Keratinocyte (primary cell): ENCODE data around the gene ARVCF. TPM values are rescaled to one million over a fixed set of nuclear protein-coding genes. Genes with fewer than 3 reads are reported as not detected.

Experiments used
- DNase-seq: peaks from one replicate; pipeline ENCODE4 v3.0.0-alpha.2; 2011; ENCODE audit warnings: low read depth, missing footprints, low spot score
- FAIRE-seq: peaks from 2 replicates; lab custom pipeline; 2011; peaks lifted over from hg19 to GRCh38; lab: Jason Lieb, UNC
- H2AFZ ChIP-seq: 2 replicates; pipeline ENCODE4 v1.6.0; 2012; ENCODE audit warnings: low read length, control low read depth, inconsistent platforms; ENCODE audit not compliant: control insufficient read depth
- H3K27ac ChIP-seq: 2 replicates; pipeline ENCODE4 v1.5.1; 2011; ENCODE audit warnings: low read length; ENCODE audit not compliant: control insufficient read depth, insufficient read depth
- H3K27me3 ChIP-seq: 3 replicates; pipeline ENCODE4 v1.6.0; 2011; ENCODE audit warnings: low read length; ENCODE audit not compliant: control insufficient read depth, insufficient read depth; ENCODE audit errors: extremely low read depth
- H3K36me3 ChIP-seq, 2 experiments: 2 replicates in 1 of 2; 3 replicates in 1 of 2; pipeline ENCODE4 v1.5.1; 2011; ENCODE audit warnings: low read length in 2 of 2, mild to moderate bottlenecking in 1 of 2; ENCODE audit not compliant: control insufficient read depth in 2 of 2, insufficient read depth in 2 of 2; ENCODE audit errors: extremely low read depth in 1 of 2
- H3K4me1 ChIP-seq: 3 replicates; pipeline ENCODE4 v1.5.1; 2011; ENCODE audit warnings: low read length; ENCODE audit not compliant: control insufficient read depth, insufficient read depth; ENCODE audit errors: extremely low read depth
- H3K4me2 ChIP-seq: 3 replicates; pipeline ENCODE4 v1.6.0; 2011; ENCODE audit warnings: low read depth, low read length; ENCODE audit not compliant: control insufficient read depth, insufficient read depth; ENCODE audit errors: extremely low read depth
- H3K4me3 ChIP-seq, 3 experiments: fragments of 200-600 bp in 1 of 3; sonication (generic) in 1 of 3; 2 replicates in 2 of 3; 3 replicates in 1 of 3; pipeline ENCODE4 v1.5.1; 2011 to 2016; ENCODE audit warnings: low read length in 3 of 3, mild to moderate bottlenecking in 3 of 3, control low read depth in 2 of 3, inconsistent platforms in 1 of 3, low read depth in 1 of 3, mixed read lengths in 1 of 3, mixed run types in 1 of 3, moderate library complexity in 1 of 3; ENCODE audit not compliant: control insufficient read depth in 2 of 3, insufficient read depth in 2 of 3; ENCODE audit errors: extremely low read depth in 1 of 3
- H3K79me2 ChIP-seq: 2 replicates; pipeline ENCODE4 v1.6.0; 2012; ENCODE audit warnings: low read length; ENCODE audit not compliant: control insufficient read depth, insufficient read depth
- H3K9ac ChIP-seq: 3 replicates; pipeline ENCODE4 v1.6.0; 2011; ENCODE audit warnings: low read length; ENCODE audit not compliant: control insufficient read depth, insufficient read depth; ENCODE audit errors: extremely low read depth
- H3K9me1 ChIP-seq: 3 replicates; pipeline ENCODE4 v1.6.0; 2011; ENCODE audit warnings: low read length; ENCODE audit not compliant: control insufficient read depth, insufficient read depth; ENCODE audit errors: extremely low read depth
- H3K9me3 ChIP-seq: 2 replicates; pipeline ENCODE4 v1.5.1; 2012; ENCODE audit warnings: low read depth, low read length; ENCODE audit not compliant: control insufficient read depth
- H4K20me1 ChIP-seq: 3 replicates; pipeline ENCODE4 v1.6.0; 2011; ENCODE audit warnings: low read length; ENCODE audit not compliant: control insufficient read depth, insufficient read depth; ENCODE audit errors: extremely low read depth
- CTCF ChIP-seq, 3 experiments: IDR thresholded peaks in 1 of 3; conservative IDR thresholded peaks in 1 of 3; optimal IDR thresholded peaks in 1 of 3; 2 replicates in 2 of 3; 3 replicates in 1 of 3; pipeline versions ENCODE3 to v1.5.1; 2011; ENCODE audit warnings: low read length in 3 of 3, mild to moderate bottlenecking in 3 of 3, moderate library complexity in 2 of 3, control low read depth in 1 of 3, inconsistent platforms in 1 of 3; ENCODE audit not compliant: insufficient read depth in 2 of 3; ENCODE audit errors: extremely low read depth in 1 of 3
- EZH2 ChIP-seq: IDR thresholded peaks from one replicate; pipeline ENCODE4 v1.6.1; 2012; ENCODE audit warnings: inconsistent platforms, mild to moderate bottlenecking, low read length, moderate library complexity
- dilution Hi-C: fragments of 300-500 bp; cut with MboI; formaldehyde crosslinking; loops from one replicate; pipeline ENCODE4 v1.7.0; 2020; ENCODE audit warnings: low sequenced_read_pairs; ENCODE audit not compliant: extremely low pct_ligation_motif_present
- polyA plus RNA-seq, 5 experiments: library from polyadenylated mRNA; depleted of rRNA in 3 of 5; stranded (reverse) in 3 of 5; stranded (forward) in 1 of 5; unstranded in 1 of 5; fragments of >200 nt; gene quantifications; 1 replicate in 1 of 5; 2 replicates in 3 of 5; 3 replicates in 1 of 5; pipeline versions ENCODE4 v1.2.1 to v1.2.3, GENCODE V29; 2011 to 2012; ENCODE audit warnings: missing spikeins in 2 of 5, low read depth in 1 of 5, low replicate concordance in 1 of 5
- small RNA-seq, 3 experiments: library from RNA; depleted of rRNA; stranded (forward); fragments of <200 nt; gene quantifications; one replicate each; pipeline ENCODE3, GENCODE V24; 2012; ENCODE audit warnings: low read depth in 3 of 3, low replicate concordance in 1 of 3; ENCODE audit not compliant: insufficient read length in 3 of 3

Gene ARVCF
- polyA plus RNA-seq, 1 donor (not counting 4 experiments of a cell fraction or from before 2014, with no cell fraction given) = 5.7 TPM

- H3K27ac ChIP-seq = no peak overlapping the region
- no peaks in the 10 kb centered on the region for H3K9me3 ChIP-seq
- H3K4me2 ChIP-seq = no peak overlapping the region
- no peaks in the 10 kb centered on the region for H3K4me1 ChIP-seq
- dilution Hi-C loops = no loop called here
- H3K4me3 ChIP-seq = no peak overlapping the region
- H3K9ac ChIP-seq = no peak overlapping the region
- TF ChIP-seq EZH2 (no peak), CTCF (optimal IDR thresholded peaks at IDR 0.05 in 1 of 3, IDR thresholded peaks at IDR 0.05 in 1 of 3, conservative IDR thresholded peaks at IDR 0.05 in 1 of 3; ENCODE audit: extremely low read depth in 1 of 3, insufficient read depth in 2 of 3, low read length in 3 of 3) (no peak)
- H3K79me2 ChIP-seq = no peaks in the 10 kb centered on the region
- H3K27me3 ChIP-seq = no peaks in the 10 kb centered on the region
- H4K20me1 ChIP-seq = no peaks in the 10 kb centered on the region
- no peak overlapping the region for H2AFZ ChIP-seq
- no peak for DNase-seq
- H3K36me3 ChIP-seq = peaks cover 7 to 8% of the 10 kb centered on the region in 2 experiments
- no peaks in the 10 kb centered on the region for H3K9me1 ChIP-seq
- no peak for FAIRE-seq
These were observed 95.0 kb downstream of the ARVCF start for GRCh38 chr22:19921544-19922081.

Small RNA genes lying within 50 kb of the gene (small RNA-seq; reads per million reads assigned to genes)
- 42.2 to 1,893 (median 869) reads per million in 3 experiments for gene MIR185

Other genes with a start within 250 kb of the ARVCF start
- 2.0 to 4.1 TPM (median 2.4 TPM) in 3 replicates for gene GNB1L, start 161.9 kb downstream of the ARVCF start, polyA plus RNA-seq
- 12.9 to 23.4 TPM (median 18.2 TPM) in 3 replicates for gene RTL10, start 161.9 kb downstream of the ARVCF start, polyA plus RNA-seq
- 130 to 225 TPM (median 139 TPM) in 3 replicates for gene COMT, start 75.1 kb downstream of the ARVCF start, polyA plus RNA-seq
- gene TXNRD2, start 75.0 kb downstream of the ARVCF start, polyA plus RNA-seq = 12.9 to 18.6 TPM (median 16.0 TPM) in 3 replicates
- gene TANGO2, start 4.3 kb upstream of the ARVCF start, polyA plus RNA-seq = 20.1 to 30.7 TPM (median 28.1 TPM) in 3 replicates
- gene DGCR8, start 63.4 kb upstream of the ARVCF start, polyA plus RNA-seq = 14.3 to 24.3 TPM (median 17.2 TPM) in 3 replicates
- 141 to 278 TPM (median 193 TPM) in 3 replicates for gene RANBP1, start 99.3 kb upstream of the ARVCF start, polyA plus RNA-seq
- gene TRMT2A, start 100.4 kb upstream of the ARVCF start, polyA plus RNA-seq = 18.3 to 53.7 TPM (median 20.6 TPM) in 3 replicates
- 16.0 to 44.5 TPM (median 25.4 TPM) in 3 replicates for gene ZDHHC8, start 115.0 kb upstream of the ARVCF start, polyA plus RNA-seq
- gene CCDC188, start 134.2 kb upstream of the ARVCF start, polyA plus RNA-seq = not detected in 3 replicates